HG02610 (cell line): ENCODE measurements around the gene CETP.
"Not testable (repeated sequence)": the region's sequence is repeated elsewhere in the genome, so short reads cannot be mapped to it uniquely, and the experiment has no call there.

Experiments used
- ATAC-seq: cut with Tn5 transposase; IDR thresholded peaks from one replicate; pipeline ENCODE4 v1.9.1; 2021; ENCODE audit warnings: mild to moderate bottlenecking, moderate library complexity; ENCODE audit not compliant: unreplicated experiment

The CETP gene

GRCh38 chr16:56980201-56980535, 18.4 kb downstream of the CETP start:
- no peak for ATAC-seq

DNA sequence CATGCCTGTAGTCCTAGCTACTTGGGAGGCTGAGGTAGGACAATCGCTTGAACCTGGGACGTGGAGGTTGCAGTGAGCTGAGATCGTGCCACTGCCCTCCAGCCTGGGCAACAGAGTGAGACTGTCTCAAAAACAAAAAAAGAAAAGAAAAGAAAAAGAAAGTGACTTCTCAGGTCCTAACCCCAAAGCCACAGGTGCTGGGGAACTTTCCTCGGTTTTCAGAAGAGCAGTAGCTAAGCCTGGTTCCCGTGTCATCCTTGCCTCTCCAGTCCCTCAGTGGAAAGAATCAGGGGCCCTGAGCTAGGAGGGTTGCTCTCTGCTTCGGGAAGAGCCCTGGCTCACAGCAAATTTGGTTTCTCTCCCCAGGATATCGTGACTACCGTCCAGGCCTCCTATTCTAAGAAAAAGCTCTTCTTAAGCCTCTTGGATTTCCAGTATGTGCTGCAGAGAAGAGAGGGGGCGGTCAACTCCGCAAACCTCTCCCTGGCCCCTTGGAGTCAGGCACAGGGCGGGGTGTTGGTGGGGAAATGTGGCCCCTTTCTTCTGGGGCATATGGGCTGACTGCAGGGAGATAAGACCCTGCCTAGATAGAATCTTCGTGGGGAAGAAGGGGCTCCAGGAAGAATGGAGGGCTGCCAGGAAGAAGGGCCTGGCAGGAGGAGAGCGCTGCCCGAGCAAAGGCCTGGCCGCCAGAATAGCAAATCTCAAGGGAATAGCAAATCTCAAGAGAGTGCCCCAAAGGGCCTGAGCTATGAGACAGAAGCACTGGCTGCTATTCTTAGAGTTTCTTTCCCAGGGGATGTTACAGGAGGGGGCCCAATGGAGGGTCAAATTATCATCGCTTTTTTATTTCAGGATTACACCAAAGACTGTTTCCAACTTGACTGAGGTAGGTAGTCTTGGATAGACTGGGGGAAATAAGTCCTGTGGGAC, 19.3 kb downstream of the CETP start:
- ATAC-seq: peak; percentile 41

GRCh38 chr16:56981729-56982271, 20.1 kb downstream of the CETP start:
- ATAC-seq: no peak

DNA sequence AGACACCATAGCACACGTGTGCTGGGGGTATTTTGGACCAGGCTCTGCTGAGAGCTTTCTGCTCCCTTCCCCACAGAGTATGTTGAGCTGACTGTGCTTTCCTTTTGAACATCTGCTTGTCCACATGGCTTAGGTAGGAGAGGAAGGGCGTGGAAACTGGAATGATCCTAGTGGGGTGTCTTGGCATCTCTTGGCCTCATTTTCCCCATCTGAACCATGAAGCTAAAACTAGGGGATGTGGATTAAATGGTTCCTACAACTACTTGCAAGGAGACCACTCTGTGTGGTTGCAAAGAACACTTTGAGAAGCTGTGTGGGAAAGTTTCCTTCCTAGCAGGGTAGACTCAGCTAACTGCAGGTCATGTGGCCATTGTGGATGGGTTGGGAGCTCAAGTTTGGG, 20.9 kb downstream of the CETP start:
- ATAC-seq: no peak

GRCh38 chr16:56983211-56983751, 21.5 kb downstream of the CETP start:
- no peak for ATAC-seq

- ATAC-seq: no peak
These were observed 22.9 kb downstream of the CETP start for GRCh38 chr16:56984639-56985038.

- no peak for ATAC-seq
These were observed 23.7 kb downstream of the CETP start for GRCh38 chr16:56985288-56985961.

DNA sequence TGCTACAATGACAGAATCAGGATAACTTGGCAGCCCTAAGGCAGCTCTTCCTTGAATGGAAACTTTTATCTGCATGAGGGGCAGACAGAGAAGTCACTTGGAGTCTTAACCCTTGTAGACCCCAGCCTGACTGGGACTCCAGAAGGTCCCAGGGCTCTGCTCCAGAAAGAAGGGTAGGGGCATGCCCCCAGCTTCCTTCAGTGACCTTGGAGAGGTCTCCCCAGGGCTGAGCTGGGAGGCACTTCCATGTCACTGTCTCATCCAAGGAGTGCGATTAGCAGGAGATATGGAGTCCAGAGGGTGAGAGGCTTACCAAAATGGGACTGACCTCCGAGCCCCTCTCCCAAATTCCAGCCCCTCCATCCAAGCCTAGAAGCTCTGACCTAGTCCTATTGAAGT, 24.2 kb downstream of the CETP start:
- ATAC-seq: no peak

GRCh38 chr16:56986361-56986760, 24.6 kb downstream of the CETP start:
- no peak for ATAC-seq

GRCh38 chr16:56986908-56987307, 25.2 kb downstream of the CETP start:
- ATAC-seq: not testable (repeated sequence)

DNA sequence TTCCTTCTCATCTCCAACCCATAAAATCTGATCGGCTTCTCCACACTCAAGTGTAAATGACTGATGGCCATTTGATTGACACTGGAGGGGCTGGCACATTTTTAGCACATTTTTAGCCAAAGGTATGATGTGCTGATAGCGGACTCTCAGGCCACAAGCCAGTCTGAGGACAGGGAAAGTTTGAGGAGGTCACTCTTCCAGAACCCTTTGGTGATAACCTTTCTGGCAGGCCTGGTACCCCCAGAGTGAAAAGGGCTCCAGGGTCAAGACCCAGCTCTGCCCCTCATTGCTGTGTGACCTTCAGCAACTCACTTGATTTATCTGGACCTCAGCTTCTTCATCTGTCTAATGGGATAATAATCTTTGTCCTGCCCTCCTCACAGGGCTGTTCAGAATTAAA, 25.9 kb downstream of the CETP start:
- ATAC-seq: no peak

- ATAC-seq: no peak
These were observed 26.6 kb downstream of the CETP start for GRCh38 chr16:56988161-56988947.

- peak; percentile 69 for ATAC-seq
These were observed 27.5 kb downstream of the CETP start, which contains the start of gene NLRC5 for GRCh38 chr16:56988948-56989945. NLRC5 (plus strand) TSS chr16:56989557; CDS start chr16:57020713, 31,156 bp downstream.

- ATAC-seq: no peak
These were observed 28.2 kb downstream of the CETP start for GRCh38 chr16:56989988-56990387.

- no peak for ATAC-seq
These were observed 28.9 kb downstream of the CETP start for GRCh38 chr16:56990407-56991286.

DNA sequence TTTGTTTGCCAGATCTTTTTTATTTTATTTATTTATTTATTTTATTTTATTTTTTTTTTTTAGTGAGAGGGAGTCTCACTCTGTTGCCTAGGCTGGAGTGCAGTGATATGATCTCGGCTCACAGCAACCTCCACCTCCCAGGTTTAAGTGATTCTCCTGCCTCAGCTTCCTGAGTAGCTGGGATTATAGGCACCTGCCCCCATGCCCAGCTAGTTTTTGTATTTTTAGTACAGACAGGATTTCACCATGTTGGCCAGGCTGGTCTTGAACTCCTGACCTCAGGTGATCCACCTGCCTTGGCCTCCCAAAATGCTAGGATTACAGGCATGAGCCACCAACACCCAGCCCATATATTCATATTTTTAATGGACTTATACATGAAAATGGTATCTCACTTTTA, 30.7 kb downstream of the CETP start:
- not testable (repeated sequence) for ATAC-seq

DNA sequence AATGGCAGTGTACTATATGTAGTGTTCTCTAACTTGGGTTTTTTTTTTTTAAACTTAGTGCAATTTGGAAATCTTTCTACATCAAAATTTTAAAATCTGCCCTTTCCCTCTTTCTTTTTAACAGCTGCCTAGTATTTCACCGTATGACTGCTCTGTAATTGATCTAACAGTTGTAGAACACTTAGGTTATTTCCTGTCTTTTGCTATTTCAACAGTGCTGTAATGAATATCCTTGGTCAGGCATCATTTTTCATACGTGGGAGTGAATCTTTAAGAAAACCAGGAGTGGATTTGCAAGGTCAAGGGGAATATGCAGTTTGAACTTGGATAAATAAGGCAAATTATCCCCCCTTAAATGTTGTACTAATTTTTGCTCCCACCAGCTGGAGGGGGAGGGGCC, 31.5 kb downstream of the CETP start:
- ATAC-seq: no peak

GRCh38 chr16:56994311-56994710, 32.6 kb downstream of the CETP start:
- ATAC-seq: no peak
